Adrenal gland (tissue), 12 donors: ENCODE data around the gene CDK1. TPM values are rescaled to one million over a fixed set of nuclear protein-coding genes. Genes with fewer than 3 reads are reported as not detected.

ENCODE experiments used
- DNase-seq, 7 donors: peaks; one replicate each; pipeline ENCODE4 v3.0.0-alpha.2; 2019 to 2020
- H3K27ac ChIP-seq, 5 donors: fragments of 200-600 bp; sonication (generic) in 4 of 5; 1 replicate in 3 of 5; 2 replicates in 2 of 5; pipeline versions ENCODE4 v1.5.1 to v1.8.0; 2016 to 2020; ENCODE audit warnings: mild to moderate bottlenecking in 1 of 5
- H3K27me3 ChIP-seq: fragments of 200-600 bp; 2 replicates; pipeline ENCODE4 v1.8.0; 2021
- H3K36me3 ChIP-seq, 2 donors: fragments of 200-600 bp; replicated peaks in 1 of 2; 1 replicate in 1 of 2; 2 replicates in 1 of 2; pipeline versions ENCODE4 v1.5.1 to v1.8.0; 2018 to 2022
- H3K4me1 ChIP-seq, 2 donors: fragments of 200-600 bp; replicated peaks in 1 of 2; 1 replicate in 1 of 2; 2 replicates in 1 of 2; pipeline versions ENCODE4 v1.5.1 to v1.8.0; 2018 to 2021
- H3K4me3 ChIP-seq, 4 donors: fragments of 200-600 bp; sonication (generic) in 3 of 4; one replicate each; pipeline ENCODE4 v1.5.1; 2016 to 2018
- H3K9me3 ChIP-seq, 3 donors: fragments of 200-600 bp; sonication (generic) in 1 of 3; replicated peaks in 1 of 3; 1 replicate in 2 of 3; 2 replicates in 1 of 3; pipeline versions ENCODE4 v1.5.1 to v1.8.0; 2016 to 2021
- CTCF ChIP-seq, 6 experiments: fragments of 450-650 bp in 4 of 6; fragments of 200-600 bp in 2 of 6; sonication (generic) in 1 of 6; IDR thresholded peaks; 1 replicate in 5 of 6; 2 replicates in 1 of 6; pipeline versions ENCODE4 v1.5.1 to v1.8.0; 2016 to 2021; ENCODE audit warnings: antibody characterized with exemption in 6 of 6, mild to moderate bottlenecking in 2 of 6, moderate library complexity in 1 of 6
- POLR2A ChIP-seq, 2 donors: fragments of 450-650 bp; IDR thresholded peaks; one replicate each; pipeline ENCODE4 v1.6.1; 2017; ENCODE audit warnings: antibody characterized with exemption in 2 of 2, mild to moderate bottlenecking in 2 of 2, moderate library complexity in 1 of 2
- WGBS, 4 donors: extraction: QIAGEN DNeasy Blood & Tissue Kit in 2 of 4; methylation state at CpG; one replicate each; pipeline versions ENCODE4 v1.1.5 to v1.1.7; 2013 to 2017; 5-methylcytosine and 5-hydroxymethylcytosine counted together
- intact Hi-C, 2 donors: fragments of 100-400 bp; cut with DNase I; formaldehyde crosslinking; loops; one replicate each; pipeline versions ENCODE4 v1.14.1 to v1.15.0; 2022 to 2023
- polyA plus RNA-seq, 3 donors: library from polyadenylated mRNA; stranded (reverse); fragments of 200-250 nt in 2 of 3; fragments of 350-450 nt in 1 of 3; fragmentation: Illumina TruSeq in 1 of 3; extraction: RNeasy Lipid Tissue Mini Kit (QIAGEN cat#74804) in 1 of 3; gene quantifications; one replicate each; pipeline ENCODE4 v1.2.3, GENCODE V29; 2013 to 2014
- total RNA-seq, 9 donors: library from RNA; depleted of rRNA in 4 of 9; stranded (reverse); fragments of >200 nt in 4 of 9; fragments of 120-200 nt in 1 of 9; fragmentation: NEBNext Ultra II Directional in 1 of 9; extraction: Animal tissue kit (Norgen Biotek cat#: 25700) in 1 of 9; gene quantifications; one replicate each; pipeline versions ENCODE4 v1.1.0 to v1.2.4, GENCODE V29; 2013 to 2023
- donor health status: healthy with polysubstance abuse.
- donor health status: Bipolar disorder and iron deficiency.
- donor health status: DM: yes; HTN: yes; CAD: no.
- donor health status: DM: no; HTN: no; CAD: no.
- donor health status: DM: no; HTN: no; CAD: no.
- donor health status: DM: yes; HTN: yes; CAD: no.

CDK1 gene
- total and polyA plus RNA-seq, 12 donors = 1.1 to 44.3 (median 2.4) TPM

DNA sequence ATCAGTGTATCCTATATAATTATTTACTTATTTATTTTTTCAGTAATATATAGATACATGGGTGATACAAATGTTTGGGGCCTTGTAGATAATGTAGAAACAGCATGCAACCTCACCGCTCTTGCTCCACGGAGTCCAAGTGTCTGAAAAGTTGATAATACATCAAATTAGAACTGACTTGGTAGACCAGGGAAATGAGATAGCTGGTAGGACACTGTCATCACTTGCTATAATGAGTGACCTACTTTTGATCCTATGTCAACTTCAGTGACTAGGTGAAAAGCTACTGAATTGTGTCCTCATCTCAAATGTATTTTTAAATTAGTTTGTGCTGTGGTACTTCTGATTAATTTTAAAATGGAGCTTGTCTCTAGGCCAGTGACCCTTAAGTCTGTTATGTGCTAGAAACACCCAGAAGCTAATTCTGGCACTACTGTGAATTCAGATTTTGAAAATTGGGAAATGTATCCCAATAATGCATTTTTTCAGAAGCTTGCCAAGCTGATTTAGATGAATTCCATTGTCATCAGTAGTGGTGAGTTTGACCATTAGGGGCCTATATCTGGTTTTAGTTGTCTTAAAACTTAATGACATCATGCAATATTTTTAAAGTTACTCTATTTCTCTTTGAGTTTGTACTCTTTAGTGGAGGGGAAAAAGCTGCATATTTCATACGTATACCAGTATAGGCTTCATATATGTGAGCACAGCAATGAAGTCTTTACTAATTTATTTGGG lies 17.4 kb downstream of the CDK1 start:
- 97 to 99% (median 98%) methylated on average over 3 of the region's 3 CpGs for WGBS, 4 donors

GRCh38 chr10:60796481-60796880 lies 18.2 kb downstream of the CDK1 start:
- WGBS, 4 donors = 98 to 100% (median 99%) methylated on average over 1 of the region's 1 CpG

More for the DNA sequence above, 17.4 kb downstream of the CDK1 start:
- H3K9me3 ChIP-seq = no peaks in the 10 kb centered on the region
- intact Hi-C loops = no loop called here
- TF ChIP-seq CTCF (IDR thresholded peaks at IDR 0.05) = no peak
- H3K27ac ChIP-seq = no peak overlapping the region
- DNase-seq = no peak
- H3K36me3 ChIP-seq = no peaks in the 10 kb centered on the region
- no peaks in the 10 kb centered on the region for H3K4me1 ChIP-seq
- H3K27me3 ChIP-seq = no peaks in the 10 kb centered on the region
- no peak overlapping the region for H3K4me3 ChIP-seq

DNA sequence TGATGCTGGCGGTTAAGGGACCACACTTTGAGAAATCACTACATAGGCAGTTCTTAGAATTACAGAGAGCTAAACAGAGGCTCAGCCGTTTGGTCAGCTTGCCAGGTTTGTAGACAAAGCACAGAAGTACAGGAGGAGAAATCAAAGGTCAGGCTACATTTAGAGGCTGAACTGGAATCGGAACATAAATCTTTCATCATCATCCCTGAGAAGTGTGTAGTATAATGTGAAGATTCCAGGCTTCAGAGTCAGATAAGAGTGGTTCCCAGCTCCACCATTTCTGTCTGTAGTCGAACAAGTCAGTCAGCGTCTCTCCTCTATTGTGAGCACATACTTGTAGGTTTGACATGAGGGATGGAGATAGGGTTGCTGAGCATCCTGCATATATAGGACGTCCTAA lies 18.9 kb downstream of the CDK1 start:
- H3K4me3 ChIP-seq = no peak overlapping the region
- DNase-seq = no peak
- TF ChIP-seq CTCF (IDR thresholded peaks at IDR 0.05) (no peak), POLR2A (IDR thresholded peaks at IDR 0.05) (no peak)
- no peaks in the 10 kb centered on the region for H3K27me3 ChIP-seq
- intact Hi-C loops = no loop called here
- H3K9me3 ChIP-seq = no peaks in the 10 kb centered on the region
- H3K27ac ChIP-seq = no peak overlapping the region
- 70 to 90% (median 81%) methylated on average over 6 of the region's 6 CpGs for WGBS, 4 donors
- H3K36me3 ChIP-seq = no peaks in the 10 kb centered on the region
- H3K4me1 ChIP-seq = peaks cover 0 to 9% of the 10 kb centered on the region in 2 donors

More at GRCh38 chr10:60796481-60796880, 18.2 kb downstream of the CDK1 start:
- H3K27ac ChIP-seq = no peak overlapping the region
- H3K4me3 ChIP-seq = no peak overlapping the region
- no peak for TF ChIP-seq CTCF (IDR thresholded peaks at IDR 0.05)
- TF ChIP-seq POLR2A (IDR thresholded peaks at IDR 0.05) = no peak
- no peaks in the 10 kb centered on the region for H3K27me3 ChIP-seq
- peaks cover 0 to 8% of the 10 kb centered on the region in 2 donors for H3K4me1 ChIP-seq
- no peaks in the 10 kb centered on the region for H3K9me3 ChIP-seq
- H3K36me3 ChIP-seq = no peaks in the 10 kb centered on the region
- intact Hi-C loops = no loop called here
- no peak for DNase-seq

- H3K9me3 ChIP-seq = no peaks in the 10 kb centered on the region
- H3K4me3 ChIP-seq = no peak overlapping the region
- no peak for DNase-seq
- intact Hi-C loops = no loop called here
- TF ChIP-seq POLR2A (IDR thresholded peaks at IDR 0.05) (no peak), CTCF (IDR thresholded peaks at IDR 0.05) (no peak)
- no peaks in the 10 kb centered on the region for H3K27me3 ChIP-seq
- H3K4me1 ChIP-seq = peaks cover 0 to 9% of the 10 kb centered on the region in 2 donors
- H3K27ac ChIP-seq = no peak overlapping the region
- WGBS, 4 donors = 93 to 98% (median 95%) methylated on average over 3 of the region's 3 CpGs
- H3K36me3 ChIP-seq = no peaks in the 10 kb centered on the region
These were observed 19.8 kb downstream of the CDK1 start for GRCh38 chr10:60798031-60798430.
